Fibroblast of skin of back (primary cell): ENCODE measurements around the gene NOP10.
A peak's percentile ranks its signal among the peaks of the same experiment; 100 is the strongest.

ENCODE experiments used
- DNase-seq: peaks from one replicate; pipeline ENCODE4 v3.0.0-alpha.2; 2013

NOP10 gene

GRCh38 chr15:34330279-34330678 lies 12.7 kb downstream of the NOP10 start:
- no peak for DNase-seq

GRCh38 chr15:34329006-34329405 lies 13.9 kb downstream of the NOP10 start:
- no peak for DNase-seq

DNA sequence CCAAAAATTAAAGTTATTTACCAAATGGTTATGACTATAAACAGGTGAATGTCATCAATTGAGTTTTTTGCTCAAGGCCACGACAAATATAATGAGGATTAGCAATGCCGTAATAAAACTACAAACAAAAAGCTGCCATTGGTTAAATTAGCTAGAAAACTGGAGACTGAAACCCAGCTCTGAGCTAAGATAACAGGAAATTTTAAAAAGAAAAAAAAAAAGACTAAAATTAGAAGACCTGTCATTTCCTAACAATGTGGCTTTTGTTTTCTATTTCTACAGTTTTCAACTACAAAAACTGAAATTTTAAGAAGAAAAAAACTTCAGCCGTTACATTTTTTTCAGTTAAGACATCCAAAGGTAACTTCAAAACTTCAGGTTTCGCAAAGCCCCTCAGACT lies 15.0 kb downstream of the NOP10 start:
- DNase-seq: no peak

- no peak for DNase-seq
These were observed 17.6 kb downstream of the NOP10 start for GRCh38 chr15:34325368-34325767.

- no peak for DNase-seq
These were observed 18.0 kb downstream of the NOP10 start for GRCh38 chr15:34324933-34325332.

GRCh38 chr15:34323217-34323616 lies 19.7 kb downstream of the NOP10 start:
- DNase-seq: no peak

DNA sequence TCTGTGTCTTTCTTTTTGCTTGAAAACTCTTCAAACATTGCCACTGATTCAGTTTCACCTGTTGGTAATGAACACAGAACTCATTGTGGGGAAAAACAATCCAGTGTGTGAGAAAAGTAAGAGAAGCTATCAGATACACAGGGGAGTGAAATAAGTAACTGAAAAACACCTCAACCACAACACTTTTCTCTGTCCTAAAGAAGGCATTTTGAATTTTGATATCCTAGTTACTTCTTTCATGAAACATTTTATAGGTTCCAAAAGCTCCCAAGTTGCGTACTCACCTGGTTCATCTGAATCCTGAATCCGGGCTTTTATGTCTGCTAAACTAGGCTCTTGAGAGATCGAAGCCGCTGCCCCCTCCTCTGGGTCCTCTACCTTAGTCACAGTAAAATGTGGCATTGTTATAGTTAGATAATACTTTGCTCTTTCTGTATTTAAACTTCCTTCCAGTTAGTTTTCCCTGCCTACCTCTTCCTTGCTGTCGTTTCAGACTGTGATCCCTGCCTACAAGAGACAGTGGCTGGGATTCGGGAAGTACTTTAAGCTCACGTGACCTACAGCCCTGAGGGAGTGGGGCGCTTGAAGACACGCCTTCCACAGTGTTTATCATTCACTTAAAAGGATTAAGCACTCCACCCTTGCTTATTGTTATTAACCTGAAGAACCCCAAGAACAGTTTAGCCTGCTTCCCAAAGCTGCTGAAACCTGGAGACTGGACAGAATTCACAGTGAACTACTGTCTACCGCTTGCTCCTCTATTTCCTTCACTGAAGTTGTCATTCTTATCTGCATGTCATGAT lies 24.5 kb downstream of the NOP10 start:
- peak; percentile 72 for DNase-seq

DNA sequence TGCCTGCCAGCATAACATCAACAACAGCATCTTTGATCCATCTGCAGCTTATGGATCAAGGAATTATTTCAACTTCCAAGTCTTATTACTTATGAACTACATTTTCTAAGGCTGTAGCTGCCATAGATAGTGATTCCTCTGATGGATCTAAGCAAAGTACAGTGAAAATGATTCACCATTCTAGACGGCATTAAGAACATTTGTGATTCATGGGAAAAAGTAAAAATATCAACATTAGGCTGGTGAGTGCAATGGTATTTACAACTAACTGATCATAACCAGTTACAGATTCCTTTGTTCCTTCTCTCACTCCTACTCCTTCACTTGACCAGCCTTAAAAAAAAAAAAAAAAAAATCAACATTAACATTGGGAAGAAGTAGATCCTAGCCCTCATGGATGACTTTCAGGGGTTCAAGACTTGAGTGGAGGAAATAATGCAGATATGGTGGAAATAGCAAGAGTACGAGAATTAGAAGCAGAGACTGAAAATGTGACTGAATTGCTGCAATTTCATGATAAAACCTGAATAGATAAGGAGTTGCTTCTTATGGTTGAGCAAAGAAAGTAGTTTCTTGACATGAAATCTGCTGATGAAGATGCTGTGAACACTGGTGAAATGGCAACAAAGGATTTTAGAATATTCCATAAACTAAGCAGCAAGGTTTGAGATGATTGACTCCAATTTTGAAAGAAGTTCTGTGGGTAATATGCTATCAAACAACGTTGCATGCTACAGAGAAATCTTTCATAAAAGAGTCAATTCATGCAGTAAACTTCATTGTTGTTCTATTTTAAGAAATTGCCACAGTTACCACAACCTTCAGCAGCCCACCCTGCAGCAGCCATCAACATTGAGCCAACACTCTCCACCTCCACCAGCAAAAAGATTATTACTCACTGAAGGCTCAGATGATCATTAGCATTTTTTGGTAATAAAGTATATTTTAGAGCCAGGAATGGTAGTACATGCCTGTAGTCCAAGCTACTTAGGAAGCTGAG lies 28.1 kb downstream of the NOP10 start:
- DNase-seq: peak; percentile 52

DNA sequence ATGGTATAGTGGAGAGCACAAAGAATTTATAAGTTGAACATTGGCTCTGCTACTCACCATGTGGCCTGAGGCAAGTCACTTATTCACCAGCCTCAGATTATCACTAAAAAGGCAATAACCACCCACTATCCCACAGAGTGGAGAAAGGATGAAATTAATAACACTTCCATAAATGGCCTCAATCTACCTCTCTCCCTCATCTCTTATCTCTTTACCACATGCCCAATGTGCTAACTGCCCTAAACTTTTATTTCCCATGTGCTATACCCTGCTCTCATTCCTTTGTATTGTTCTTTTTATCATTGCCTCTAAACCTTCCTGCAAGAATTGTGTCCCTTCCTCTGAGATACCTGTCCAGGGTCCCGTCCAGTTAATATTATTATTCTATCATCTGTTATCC lies 31.4 kb downstream of the NOP10 start:
- DNase-seq: no peak

DNA sequence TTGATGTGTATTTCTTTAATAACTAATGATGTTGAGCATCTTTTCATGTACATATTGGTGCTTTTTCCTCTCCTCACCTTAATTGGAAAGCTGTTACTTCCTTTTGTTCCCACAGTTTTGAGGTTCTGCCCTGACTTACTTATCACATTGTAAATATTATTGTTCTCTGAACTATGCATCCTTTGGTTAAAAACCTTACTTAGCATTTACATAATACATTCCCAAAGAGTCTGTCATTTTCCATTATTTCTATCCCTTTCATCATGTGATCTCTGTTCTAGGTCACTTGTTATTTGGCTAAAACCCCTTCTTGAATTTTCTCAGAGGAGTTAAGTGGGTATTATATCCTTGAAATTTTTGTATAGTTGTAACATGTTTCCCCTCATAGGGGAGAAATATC lies 38.3 kb downstream of the NOP10 start:
- DNase-seq: peak; percentile 91

DNA sequence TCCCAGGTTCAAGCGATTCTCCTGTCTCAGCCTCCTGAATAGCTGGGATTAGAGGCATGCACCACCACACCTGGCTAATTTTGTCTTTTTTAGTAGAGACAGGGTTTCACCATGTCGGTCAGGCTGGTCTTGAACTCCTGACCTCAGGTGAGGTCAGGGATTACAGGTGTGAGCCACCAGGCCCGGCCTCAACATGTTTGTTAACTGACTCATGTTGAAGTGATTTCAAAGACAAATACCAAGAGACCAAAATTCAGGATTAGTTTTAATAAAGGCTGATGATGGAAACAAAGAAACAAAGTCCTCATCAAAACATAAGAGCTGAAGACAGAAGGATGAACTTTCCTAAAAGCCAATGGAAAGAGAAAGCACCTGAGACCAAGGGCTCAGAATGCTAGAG lies 41.9 kb downstream of the NOP10 start:
- no peak for DNase-seq

GRCh38 chr15:34297059-34297458 lies 45.9 kb downstream of the NOP10 start:
- DNase-seq: peak; percentile 72

DNA sequence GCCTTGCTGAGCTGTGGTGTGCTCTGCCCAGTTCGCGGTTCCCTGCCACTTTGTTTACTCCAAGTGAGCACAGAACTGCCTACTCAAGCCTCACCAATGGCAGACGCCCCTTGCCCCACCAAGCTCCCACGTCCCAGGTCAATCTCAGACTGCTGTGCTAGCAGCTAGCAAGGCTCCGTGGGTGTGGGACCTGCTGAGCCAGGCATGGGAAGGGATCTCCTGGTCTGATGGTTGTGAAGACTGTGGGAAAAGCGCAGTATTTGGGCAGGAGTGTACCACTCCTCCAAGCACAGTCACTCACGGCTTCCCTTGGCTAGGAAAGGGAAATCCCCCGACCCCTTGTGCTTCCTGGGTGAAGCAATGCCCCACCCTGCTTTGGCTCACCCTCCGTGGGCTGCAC lies 50.3 kb downstream of the NOP10 start:
- no peak for DNase-seq
